ENCODE data around the gene ABHD1. TPM values are rescaled to one million over a fixed set of nuclear protein-coding genes. Genes with fewer than 3 reads are reported as not detected.

The ABHD1 gene
- total RNA-seq (not detected in 2 replicates), polyA plus RNA-seq (0.07 and 0.41 TPM in 2 replicates), polyA minus RNA-seq (0.39 TPM in 1 of 2 replicates, not detected in the other), Bru-seq, nascent RNA (percentile 10 among the genes with signal in this experiment), BruChase-seq, experiment 1, labeled RNA remaining after a 6-hour chase (not detected), BruChase-seq, experiment 2, labeled RNA remaining after a 2-hour chase (not detected)
- 0.10 and 0.25 TPM in 2 replicates for polyA plus RNA-seq (2011; cell fraction: cytosol; rRNA removed)
- polyA plus RNA-seq (2011; cell fraction: nucleus; rRNA removed): 0.21 and 0.43 TPM in 2 replicates
- polyA plus RNA-seq (2012): 0.26 and 0.76 TPM in 2 replicates
- polyA minus RNA-seq (2011; cell fraction: cytosol; rRNA and poly(A)+ RNA removed): not detected
- 0.14 TPM in 1 of 2 replicates, not detected in the other for polyA minus RNA-seq (2011; cell fraction: nucleus; rRNA and poly(A)+ RNA removed)
- long read RNA-seq: 0 reads

- H4K20me1 ChIP-seq (replicated peaks; ENCODE audit: control insufficient read depth, extremely low read depth, insufficient read depth, low read length): no peaks in the 10 kb centered on the region
- H3K4me2 ChIP-seq (ENCODE audit: insufficient read depth, low read length): peak within 1 kb of the TSS; percentile 56
- ChIA-PET POLR2A (interaction anchor here (1.5 kb wide), 1 partner anchor 11 kb away, joined by 7 read pairs; the partner anchor contains the start of gene PREB), CTCF (interaction anchor here (0.6 to 1.8 kb wide), 4 partner anchors 11 to 68 kb away, joined by 3 to 9 read pairs (median 4); partner anchors contain the start of genes KHK and PREB)
- peak; percentile 62 for FAIRE-seq
- dilution Hi-C loops (cut with MboI; ENCODE audit: extremely low pct_ligation_motif_present, low sequenced_read_pairs): no loop called here
- no TSS peak for BruUV-seq (replicated peaks)
- no peak within 1 kb of the TSS for H3K27ac ChIP-seq (ENCODE audit: insufficient read depth, low read depth, low read length)
- intact Hi-C loops (cut with micrococcal nuclease): loop anchor here (1.0 kb wide), 1 partner anchor 11 kb away; the partner anchor contains the start of gene PREB
- H2AFZ ChIP-seq (ENCODE audit: low read depth, low read length): peak within 1 kb of the TSS; percentile 88
- no peaks in the 10 kb centered on the region for H3K9me3 ChIP-seq (replicated peaks; ENCODE audit: control insufficient read depth, insufficient read depth, low read length)
- no peak within 1 kb of the TSS for H3K9ac ChIP-seq (replicated peaks; ENCODE audit: extremely low read depth, insufficient read depth, low read length)
- H3K4me1 ChIP-seq (ENCODE audit: control insufficient read depth, extremely low read depth, insufficient read depth, low read length): no peaks in the 10 kb centered on the region
- H3K36me3 ChIP-seq (ENCODE audit: control insufficient read depth in 2 of 2, extremely low read depth in 1 of 2, insufficient read depth in 2 of 2, low read length in 2 of 2): no peaks in the 10 kb centered on the region
- H3K4me3 ChIP-seq (replicated peaks in 1 of 3; ENCODE audit: insufficient read depth in 1 of 3, low read depth in 1 of 3, low read length in 3 of 3): peak within 1 kb of the TSS in 2 of 3 experiments; percentile 16 to 58
- peaks cover 8 to 20% of the 10 kb centered on the region in 2 experiments for H3K27me3 ChIP-seq (ENCODE audit: control insufficient read depth in 2 of 2, insufficient read depth in 2 of 2, low read length in 2 of 2)
- H3K9me1 ChIP-seq (replicated peaks; ENCODE audit: control insufficient read depth, extremely low read depth, insufficient read depth, low read length): no peaks in the 10 kb centered on the region
- DNase-seq (ENCODE audit: low read depth, low spot score): peak; percentile 48
- TF ChIP-seq, protein P1, sequence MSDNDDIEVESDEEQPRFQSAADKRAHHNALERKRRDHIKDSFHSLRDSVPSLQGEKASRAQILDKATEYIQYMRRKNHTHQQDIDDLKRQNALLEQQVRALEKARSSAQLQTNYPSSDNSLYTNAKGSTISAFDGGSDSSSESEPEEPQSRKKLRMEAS (IDR thresholded peaks at IDR 0.05; ENCODE audit: insufficient read depth, insufficient read length): no peak
- peak; percentile 31 for TF ChIP-seq POLR2A (IDR thresholded peaks at IDR 0.05; ENCODE audit: low read depth, low read length)
- no peaks in the 10 kb centered on the region for H3K79me2 ChIP-seq (ENCODE audit: control insufficient read depth, insufficient read depth, low read length)
These were observed at the start of gene ABHD1 for GRCh38 chr2:27123302-27124150. Gene ABHD1 (plus strand): TSS chr2:27123815. CDS start chr2:27123949, 134 bp downstream.

Data from endothelial cell of umbilical vein (primary cell).